Measurements from ENCODE around the gene SETD2.
"Not testable (repeated sequence)": the region's sequence is repeated elsewhere in the genome, so short reads cannot be mapped to it uniquely, and the experiment has no call there.

Gene SETD2

GRCh38 chr3:47092090-47092489, 71.8 kb downstream of the SETD2 start:
- DNase-seq: no peak

DNA sequence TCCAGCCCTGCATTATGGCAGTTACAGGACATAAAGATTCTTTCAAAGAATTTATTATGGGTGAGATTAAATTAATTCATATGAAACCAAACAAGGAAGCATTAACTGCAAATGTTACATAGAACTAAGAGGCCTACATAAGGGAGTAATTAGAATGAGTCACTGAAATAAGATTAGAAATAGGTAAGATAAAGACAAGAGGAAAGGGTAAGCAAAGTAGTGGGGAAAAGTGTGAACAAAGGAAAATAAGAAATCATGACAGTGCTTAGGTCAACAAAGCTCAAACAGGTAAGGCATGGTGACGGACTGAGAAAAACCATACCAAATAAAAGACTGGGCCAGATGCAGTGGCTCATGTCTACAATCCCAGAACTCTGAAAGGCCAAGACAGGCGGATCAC, 74.3 kb downstream of the SETD2 start:
- no peak for DNase-seq

GRCh38 chr3:47086071-47086470, 77.8 kb downstream of the SETD2 start:
- DNase-seq: no peak

DNA sequence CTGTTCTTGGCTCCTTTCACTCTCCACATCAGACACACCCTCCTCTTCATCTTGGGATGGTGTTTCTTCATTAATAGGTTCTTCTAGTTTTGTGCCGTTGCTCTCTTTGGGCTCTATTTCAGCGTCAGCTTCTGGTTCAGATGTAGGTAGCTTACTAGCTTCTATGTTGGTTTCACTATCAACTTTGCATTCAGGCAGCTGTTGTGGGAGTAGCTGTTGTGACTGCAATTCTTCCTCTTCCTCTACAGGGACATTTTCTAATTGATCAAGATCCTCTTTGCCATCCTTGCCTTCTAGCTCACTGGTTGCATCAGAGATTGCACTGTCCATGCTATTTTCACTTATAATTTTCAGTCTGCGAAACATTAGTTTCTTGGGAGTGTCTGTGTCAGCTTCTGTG, 80.1 kb downstream of the SETD2 start:
- no peak for DNase-seq

GRCh38 chr3:47082519-47082918, 81.4 kb downstream of the SETD2 start:
- peak; percentile 4 for DNase-seq

- DNase-seq: peak; percentile 33
Observed at GRCh38 chr3:47079432-47079831, 84.5 kb downstream of the SETD2 start.

GRCh38 chr3:47073685-47074084, 90.2 kb downstream of the SETD2 start:
- DNase-seq: no peak

DNA sequence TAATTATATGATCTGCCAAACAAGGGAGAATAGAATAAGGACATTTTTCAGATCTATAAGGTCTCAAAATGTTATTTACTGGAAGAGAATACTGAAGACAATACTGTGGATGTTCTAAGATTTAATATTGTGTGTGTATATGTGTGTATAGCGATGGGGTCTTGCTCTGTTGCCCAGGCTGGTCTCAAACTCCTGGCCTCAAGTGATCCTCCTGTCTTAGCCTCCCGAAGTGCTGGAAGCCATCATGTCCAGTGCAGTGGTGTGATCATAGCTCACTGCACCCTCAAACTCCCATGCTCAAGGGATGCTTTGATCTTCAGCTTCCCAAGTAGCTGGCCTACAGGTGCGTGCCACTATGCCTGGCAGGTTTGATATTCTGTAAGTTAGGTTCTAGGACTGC, 93.1 kb downstream of the SETD2 start:
- no peak for DNase-seq

DNA sequence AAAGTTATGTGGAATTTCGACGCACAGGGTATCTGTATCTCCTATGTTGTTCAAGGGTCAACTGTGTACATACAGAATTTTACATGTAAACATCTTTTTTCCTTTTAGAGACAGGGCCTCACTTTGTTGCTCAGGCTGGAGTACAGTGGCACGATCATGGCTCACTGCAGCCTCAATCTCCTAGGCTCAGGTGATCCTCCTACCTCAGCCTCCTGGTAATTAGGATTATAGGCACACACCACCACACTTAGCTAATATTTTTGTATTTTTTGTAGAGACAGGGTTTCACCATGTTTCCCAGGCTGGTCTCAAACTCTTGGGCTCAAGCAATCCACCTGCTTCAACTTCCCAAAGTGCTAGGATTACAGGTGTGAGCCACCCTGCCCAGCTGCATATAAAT, 97.7 kb downstream of the SETD2 start:
- DNase-seq: not testable (repeated sequence)

GRCh38 chr3:47065681-47066080, 98.2 kb downstream of the SETD2 start:
- no peak for DNase-seq

DNA sequence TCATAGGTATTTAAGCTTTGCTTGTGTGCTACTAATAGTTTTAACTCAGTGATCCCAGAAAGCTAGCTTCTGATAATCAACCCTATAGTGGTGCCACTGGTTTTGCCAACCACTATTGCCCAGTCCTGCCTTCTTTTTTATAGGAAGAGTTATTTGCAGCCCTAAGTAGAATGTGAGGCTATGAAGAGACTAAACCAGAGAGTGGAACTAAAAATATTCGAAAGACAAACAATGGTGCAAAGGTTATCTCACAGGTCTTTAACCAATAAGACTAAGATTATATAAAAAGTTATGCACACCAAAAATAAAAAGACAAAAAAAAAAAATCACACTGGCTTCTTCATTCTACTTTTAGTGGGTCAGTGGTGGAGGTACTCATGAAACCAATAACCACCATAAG, 98.9 kb downstream of the SETD2 start:
- no peak for DNase-seq

DNA sequence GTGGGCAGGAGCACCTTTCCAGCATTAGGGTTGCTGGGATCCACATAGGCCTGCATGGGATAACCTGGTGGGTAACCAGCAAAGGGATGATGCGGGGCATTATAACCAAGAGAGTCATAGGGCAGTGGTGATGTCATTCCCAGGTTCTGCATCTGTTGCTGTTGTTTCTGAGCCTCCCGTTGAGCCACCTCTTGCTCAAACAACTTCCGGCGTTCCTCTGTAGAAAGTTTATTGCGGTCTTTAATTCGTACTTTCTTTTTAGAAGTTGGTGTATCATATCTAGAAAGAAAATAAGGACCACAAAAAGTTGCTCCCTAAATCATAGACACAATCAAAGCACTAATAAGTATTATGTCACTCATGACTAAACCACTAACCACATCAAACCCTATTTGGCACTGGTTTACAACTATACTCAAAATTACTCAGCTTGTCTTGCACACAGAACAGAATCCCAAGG, 106.7 kb downstream of the SETD2 start:
- peak; percentile 80 for DNase-seq

GRCh38 chr3:47056705-47057104, 107.2 kb downstream of the SETD2 start:
- DNase-seq: peak; percentile 11

DNA sequence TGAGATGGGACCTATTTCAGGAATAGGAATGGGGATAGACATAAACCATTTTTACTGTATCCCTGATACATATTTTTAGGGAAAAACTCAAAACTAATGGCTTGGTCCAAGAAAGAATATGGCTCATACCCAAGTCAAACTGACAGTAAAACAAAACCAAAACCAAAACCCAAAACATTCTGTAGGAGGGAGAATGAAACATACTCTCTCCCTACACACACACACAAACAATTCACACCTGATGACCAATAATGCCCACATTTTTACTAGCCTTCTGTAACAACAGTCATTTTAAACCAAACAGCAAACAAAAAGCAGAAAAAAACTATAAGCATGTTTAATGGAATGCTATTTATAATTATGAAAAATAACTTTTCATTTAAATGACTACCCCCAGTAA, 109.5 kb downstream of the SETD2 start:
- DNase-seq: peak; percentile 14

GRCh38 chr3:47047673-47048072, 116.2 kb downstream of the SETD2 start:
- DNase-seq: peak; percentile 13

DNA sequence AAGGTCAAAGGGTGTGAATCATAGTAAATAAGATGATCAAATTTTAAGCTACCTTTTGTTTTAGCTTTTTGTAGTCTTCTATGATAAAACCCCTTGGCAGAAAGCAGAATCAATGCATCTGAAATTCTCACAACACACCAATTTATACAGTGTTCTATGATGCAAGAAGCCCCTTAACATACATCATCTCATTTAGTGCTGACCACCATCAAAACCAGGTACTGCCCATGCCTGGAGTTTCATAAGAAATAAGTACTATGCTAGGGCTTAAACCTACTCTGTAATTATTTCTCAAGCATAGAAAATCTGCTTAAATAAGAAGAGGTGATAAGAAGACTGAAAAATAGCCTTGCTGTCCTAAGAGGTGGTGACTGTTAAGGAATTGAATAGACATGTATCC, 116.8 kb downstream of the SETD2 start:
- DNase-seq: no peak

GRCh38 chr3:47042231-47042791, 121.6 kb downstream of the SETD2 start:
- DNase-seq: no peak

DNA sequence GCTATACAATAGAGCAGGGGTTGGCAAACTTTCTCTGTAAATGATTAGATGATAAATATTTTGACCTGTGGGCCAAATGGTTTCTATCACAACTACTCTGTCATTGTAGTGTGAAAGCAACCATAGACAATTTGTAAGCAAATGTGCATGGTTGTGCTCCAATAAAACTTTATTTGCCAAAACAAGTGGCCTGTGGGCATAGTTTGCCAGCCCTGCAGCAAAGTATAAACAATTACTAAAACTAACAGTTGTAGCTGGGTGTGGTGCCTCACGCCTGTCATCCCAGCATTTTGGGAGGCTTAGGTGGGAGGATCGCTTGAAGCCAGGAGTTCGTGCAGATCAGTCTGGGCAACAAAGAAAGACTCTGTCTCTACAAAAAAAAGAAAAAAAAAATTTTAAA, 122.8 kb downstream of the SETD2 start:
- no peak for DNase-seq

DNA sequence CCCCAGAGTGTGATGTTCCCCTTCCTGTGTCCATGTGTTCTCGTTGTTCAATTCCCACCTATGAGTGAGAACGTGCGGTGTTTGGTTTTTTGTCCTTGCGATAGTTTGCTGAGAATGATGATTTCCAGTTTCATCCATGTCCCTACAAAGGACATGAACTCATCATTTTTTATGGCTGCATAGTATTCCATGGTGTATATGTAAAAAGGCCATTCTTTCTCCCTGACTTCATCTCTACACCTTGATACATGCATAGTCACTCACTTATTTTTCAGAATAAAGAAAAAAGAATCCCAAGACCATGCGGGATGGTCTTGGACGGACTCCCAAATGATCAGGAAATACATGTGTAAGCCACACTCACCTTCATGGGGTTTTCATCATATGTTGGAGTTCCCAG, 126.6 kb downstream of the SETD2 start:
- not testable (repeated sequence) for DNase-seq

- no peak for DNase-seq
Observed at GRCh38 chr3:47036145-47036544, 127.8 kb downstream of the SETD2 start.

GRCh38 chr3:47035645-47036044, 128.3 kb downstream of the SETD2 start:
- no peak for DNase-seq

GRCh38 chr3:47034868-47035489, 128.9 kb downstream of the SETD2 start:
- no peak for DNase-seq

DNA sequence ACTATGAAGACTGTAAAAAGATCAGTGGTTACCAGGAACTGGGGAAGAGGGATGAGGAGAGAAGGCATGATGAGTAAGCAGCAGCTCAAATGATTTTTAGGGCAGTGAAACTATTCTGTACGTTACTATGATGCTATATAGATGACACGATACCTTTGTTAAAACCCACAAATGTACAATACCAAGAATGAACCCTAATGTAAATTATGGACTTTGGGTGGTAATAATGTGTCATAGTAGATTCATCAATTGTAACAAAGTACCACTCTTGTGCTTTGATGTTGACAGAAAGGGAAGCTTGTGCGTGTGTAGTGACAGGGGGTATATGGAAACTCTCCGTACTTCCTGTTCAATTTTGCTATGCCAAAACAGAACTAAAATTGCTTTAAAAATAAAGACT, 132.9 kb downstream of the SETD2 start:
- DNase-seq: peak; percentile 24

DNA sequence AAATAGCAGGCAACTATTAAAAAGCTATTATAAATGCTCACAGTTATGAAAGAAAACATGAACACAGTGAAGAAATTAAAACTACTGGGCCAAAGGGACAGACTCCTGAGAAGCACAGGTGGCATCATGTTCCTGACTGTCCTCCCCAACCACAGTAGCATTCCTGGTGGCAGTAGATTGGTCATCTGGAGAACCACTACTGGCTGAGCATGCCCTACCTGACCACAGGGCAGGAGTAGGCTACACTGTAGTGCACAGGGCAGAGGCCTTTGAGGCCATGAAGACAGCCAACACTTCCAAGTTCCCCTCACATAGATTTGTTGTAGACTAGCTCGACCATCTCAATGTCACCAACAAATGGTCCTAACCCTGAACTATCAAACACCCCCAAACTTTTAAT, 135.2 kb downstream of the SETD2 start:
- no peak for DNase-seq

DNA sequence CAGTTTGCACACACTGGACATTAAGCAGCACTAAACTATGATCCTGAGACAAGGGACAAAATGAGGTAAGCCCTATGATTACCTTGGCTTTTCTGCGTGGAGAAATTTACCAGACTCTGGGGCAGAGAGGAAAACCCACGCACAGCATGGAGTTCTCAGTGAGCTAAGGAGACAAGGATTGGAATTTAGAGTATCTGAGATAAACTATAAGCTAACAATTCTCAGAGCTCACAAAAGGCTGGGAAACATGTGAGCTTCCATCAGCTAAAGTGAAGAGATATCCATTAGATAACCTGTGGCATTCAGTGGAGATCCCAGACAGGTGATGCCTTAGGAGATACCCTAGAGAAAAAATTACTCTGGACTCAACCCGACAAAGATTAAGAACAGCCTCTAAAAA, 135.8 kb downstream of the SETD2 start:
- DNase-seq: no peak

Data from activated CD4-positive, alpha-beta T cell treated with anti-CD3 and anti-CD28 coated beads, Interleukin-2, Interleukin-6, amounts not matched to agents 100 ng/mL and 50 ng/mL, durations not matched to agents 16 hours and 8 hours (primary cell).